Mononuclear cell (primary cell): ENCODE measurements around the gene RNU6-9. TPM values are rescaled to one million over a fixed set of nuclear protein-coding genes. Genes with fewer than 3 reads are reported as not detected.

Source experiments
- H3K27me3 ChIP-seq: 2 replicates; pipeline ENCODE4 v1.6.0; 2011; ENCODE audit warnings: low read length, control low read depth; ENCODE audit not compliant: insufficient read depth
- H3K4me1 ChIP-seq: 2 replicates; pipeline ENCODE4 v1.5.1; 2011; ENCODE audit warnings: mild to moderate bottlenecking, low read length, control low read depth; ENCODE audit not compliant: insufficient read depth
- H3K4me3 ChIP-seq: 2 replicates; pipeline ENCODE4 v1.5.1; 2011; ENCODE audit warnings: mild to moderate bottlenecking, low read length, moderate library complexity
- H3K9me3 ChIP-seq: 2 replicates; pipeline ENCODE4 v1.5.1; 2011; ENCODE audit warnings: low read depth, mild to moderate bottlenecking, control low read depth, low read length
- total RNA-seq: library from RNA; depleted of rRNA; stranded (reverse); fragments of >200 nt; gene quantifications from one replicate; pipeline ENCODE4 v1.2.3, GENCODE V29; 2012

RNU6-9 gene
- total RNA-seq, 1 donor: not detected

- H3K27me3 ChIP-seq: no peaks in the 10 kb centered on the region
- no peaks in the 10 kb centered on the region for H3K9me3 ChIP-seq
- H3K4me1 ChIP-seq: peaks cover 60% of the 10 kb centered on the region
- no peak overlapping the region for H3K4me3 ChIP-seq
Measured at GRCh38 chr19:938233-938923, 45.1 kb downstream of the RNU6-9 start.

GRCh38 chr19:939439-939838, 46.2 kb downstream of the RNU6-9 start:
- Histone ChIP-seq H3K4me3 (no peak overlapping the region), H3K4me1 (peaks cover 49% of the 10 kb centered on the region), H3K27me3 (no peaks in the 10 kb centered on the region), H3K9me3 (no peaks in the 10 kb centered on the region)

GRCh38 chr19:939922-940321, 46.6 kb downstream of the RNU6-9 start:
- H3K4me3 ChIP-seq: no peak overlapping the region
- no peaks in the 10 kb centered on the region for H3K9me3 ChIP-seq
- no peaks in the 10 kb centered on the region for H3K27me3 ChIP-seq
- H3K4me1 ChIP-seq: peaks cover 44% of the 10 kb centered on the region

GRCh38 chr19:940591-941291, 47.5 kb downstream of the RNU6-9 start:
- Histone ChIP-seq H3K4me3 (peak overlapping the region; percentile 12), H3K4me1 (peaks cover 38% of the 10 kb centered on the region), H3K9me3 (no peaks in the 10 kb centered on the region), H3K27me3 (no peaks in the 10 kb centered on the region)

- H3K4me1 ChIP-seq: peaks cover 38% of the 10 kb centered on the region
- H3K9me3 ChIP-seq: no peaks in the 10 kb centered on the region
- H3K27me3 ChIP-seq: no peaks in the 10 kb centered on the region
- H3K4me3 ChIP-seq: peak overlapping the region; percentile 8
Measured at GRCh38 chr19:941292-942132, 48.2 kb downstream of the RNU6-9 start.

GRCh38 chr19:942133-942645, 48.9 kb downstream of the RNU6-9 start:
- H3K9me3 ChIP-seq: no peaks in the 10 kb centered on the region
- no peaks in the 10 kb centered on the region for H3K27me3 ChIP-seq
- peaks cover 43% of the 10 kb centered on the region for H3K4me1 ChIP-seq
- H3K4me3 ChIP-seq: no peak overlapping the region

Other genes starting within 250 kb of the RNU6-9 start
- 80.6 TPM for gene RNF126, start 230.3 kb upstream of the RNU6-9 start, total RNA-seq
- 0.73 TPM for gene FSTL3, start 217.1 kb upstream of the RNU6-9 start, total RNA-seq
- gene PRSS57, start 198.0 kb upstream of the RNU6-9 start, total RNA-seq: 5.4 TPM
- gene PALM, start 184.5 kb upstream of the RNU6-9 start, total RNA-seq: not detected
- not detected for gene MISP, start 142.4 kb upstream of the RNU6-9 start, total RNA-seq
- 109 TPM for gene PTBP1, start 96.0 kb upstream of the RNU6-9 start, total RNA-seq
- not detected for gene PLPPR3, start 71.5 kb upstream of the RNU6-9 start, total RNA-seq
- 0.31 TPM for gene AZU1, start 65.6 kb upstream of the RNU6-9 start, total RNA-seq
- 0.31 TPM for gene PRTN3, start 52.5 kb upstream of the RNU6-9 start, total RNA-seq
- 0.63 TPM for gene ELANE, start 41.2 kb upstream of the RNU6-9 start, total RNA-seq
- gene CFD, start 33.8 kb upstream of the RNU6-9 start, total RNA-seq: 148 TPM
- 15.2 TPM for gene MED16, start 297 bp upstream of the RNU6-9 start, total RNA-seq
- gene R3HDM4, start 19.7 kb downstream of the RNU6-9 start, total RNA-seq: 134 TPM
- 0.10 TPM for gene KISS1R, start 23.8 kb downstream of the RNU6-9 start, total RNA-seq
- gene ARID3A, start 32.6 kb downstream of the RNU6-9 start, total RNA-seq: 8.0 TPM
- 15.1 TPM for gene WDR18, start 90.9 kb downstream of the RNU6-9 start, total RNA-seq
- gene GRIN3B, start 106.9 kb downstream of the RNU6-9 start, total RNA-seq: 0.21 TPM
- gene TMEM259, start 127.6 kb downstream of the RNU6-9 start, total RNA-seq: 83.0 TPM
- not detected for gene RNU6-2, start 128.0 kb downstream of the RNU6-9 start, total RNA-seq
- 152 TPM for gene CNN2, start 133.1 kb downstream of the RNU6-9 start, total RNA-seq
- 28.2 TPM for gene ABCA7, start 146.6 kb downstream of the RNU6-9 start, total RNA-seq
- 261 TPM for gene ARHGAP45, start 173.7 kb downstream of the RNU6-9 start, total RNA-seq
- gene POLR2E, start 201.9 kb downstream of the RNU6-9 start, total RNA-seq: 48.9 TPM
- gene GPX4, start 210.5 kb downstream of the RNU6-9 start, total RNA-seq: 162 TPM